ENCODE measurements around the gene SLC45A2.
A peak's percentile ranks its signal among the peaks of the same experiment; 100 is the strongest.
"Not testable (repeated sequence)": the region's sequence is repeated elsewhere in the genome, so short reads cannot be mapped to it uniquely, and the experiment has no call there.

Gene SLC45A2

GRCh38 chr5:33929925-33930690 lies 54.4 kb downstream of the SLC45A2 start:
- no peak for DNase-seq (ENCODE audit: low read depth)

DNA sequence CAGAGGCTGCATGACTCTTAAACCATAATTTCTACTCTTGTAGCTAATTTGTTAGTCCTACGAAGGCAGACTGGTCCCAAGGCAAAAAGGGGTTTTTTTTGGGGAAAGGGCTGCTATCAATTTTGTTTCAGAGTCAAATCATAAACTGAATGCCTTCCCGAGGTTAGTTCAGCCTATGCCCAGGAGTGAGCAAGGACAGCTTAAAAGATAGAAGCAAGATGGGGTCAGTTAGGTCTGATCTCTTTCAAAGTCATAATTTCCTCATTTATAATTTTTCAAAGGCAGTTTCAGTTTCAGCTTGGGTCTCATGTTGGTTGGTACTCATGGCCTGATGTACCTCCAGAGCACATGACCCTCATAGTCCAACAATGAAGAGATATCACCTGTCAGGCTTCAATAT lies 56.2 kb downstream of the SLC45A2 start:
- no peak for DNase-seq (ENCODE audit: low read depth)

DNA sequence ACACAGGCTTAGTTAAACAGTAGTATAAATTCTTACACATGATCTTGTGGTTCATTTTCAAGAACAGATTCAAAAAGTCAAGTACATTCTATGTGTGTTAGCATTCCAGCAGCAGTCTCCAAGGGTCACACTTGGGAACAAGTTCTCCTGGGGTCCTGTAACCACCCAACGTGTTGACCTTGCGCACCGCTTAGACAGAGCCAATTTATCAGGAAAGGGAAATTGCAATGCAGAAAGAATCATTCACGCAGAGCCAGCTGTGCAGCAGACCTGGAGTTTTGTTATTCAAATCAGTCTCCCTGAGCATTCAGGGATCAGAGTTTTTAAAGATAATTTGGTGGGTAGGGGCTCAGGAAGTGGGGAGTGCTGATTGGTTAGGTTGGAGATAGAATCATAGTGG lies 56.8 kb downstream of the SLC45A2 start:
- no peak for DNase-seq (ENCODE audit: low read depth)

DNA sequence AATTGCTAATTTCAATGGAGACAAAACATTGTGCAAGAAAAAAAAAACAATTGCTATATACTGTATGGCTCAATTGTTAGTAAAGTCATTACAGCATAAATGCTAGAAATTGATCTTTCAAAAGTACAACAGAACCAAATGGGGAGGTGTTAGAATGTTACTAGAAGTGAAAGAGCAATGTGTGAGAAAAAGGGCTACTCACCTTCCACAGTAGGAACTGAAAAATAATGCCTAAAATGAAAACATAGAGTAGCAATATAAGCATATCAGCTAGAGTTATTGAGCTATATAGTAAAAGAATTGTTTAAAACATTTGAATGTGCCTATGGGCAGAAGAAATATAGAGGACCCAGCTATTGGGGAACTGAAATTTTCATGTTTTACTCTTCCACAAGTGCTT lies 59.2 kb downstream of the SLC45A2 start:
- DNase-seq (ENCODE audit: low read depth), result no peak

GRCh38 chr5:33921002-33921401 lies 63.5 kb downstream of the SLC45A2 start:
- DNase-seq (ENCODE audit: low read depth), result no peak

GRCh38 chr5:33914844-33915243 lies 69.6 kb downstream of the SLC45A2 start:
- not testable (repeated sequence) for DNase-seq (ENCODE audit: low read depth)

DNA sequence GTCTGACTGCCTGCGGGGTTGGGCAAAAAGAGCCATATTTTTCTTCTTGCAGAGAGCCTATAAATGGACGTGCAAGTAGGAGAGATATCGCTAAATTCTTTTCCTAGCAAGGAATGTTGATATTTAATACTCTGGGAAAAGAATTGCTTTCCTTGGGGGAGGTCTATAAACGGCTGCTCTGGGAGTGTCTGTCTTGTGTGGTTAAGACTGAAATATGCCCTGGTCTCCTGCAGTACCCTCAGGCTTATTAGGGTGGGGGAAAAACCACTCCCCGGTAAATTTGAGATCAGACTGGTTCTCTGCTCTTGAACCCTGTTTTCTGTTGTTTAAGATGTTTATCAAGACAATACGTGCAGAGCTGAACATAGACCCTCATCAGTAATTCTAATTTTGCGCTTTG lies 78.2 kb downstream of the SLC45A2 start:
- not testable (repeated sequence) for DNase-seq (ENCODE audit: low read depth)

DNA sequence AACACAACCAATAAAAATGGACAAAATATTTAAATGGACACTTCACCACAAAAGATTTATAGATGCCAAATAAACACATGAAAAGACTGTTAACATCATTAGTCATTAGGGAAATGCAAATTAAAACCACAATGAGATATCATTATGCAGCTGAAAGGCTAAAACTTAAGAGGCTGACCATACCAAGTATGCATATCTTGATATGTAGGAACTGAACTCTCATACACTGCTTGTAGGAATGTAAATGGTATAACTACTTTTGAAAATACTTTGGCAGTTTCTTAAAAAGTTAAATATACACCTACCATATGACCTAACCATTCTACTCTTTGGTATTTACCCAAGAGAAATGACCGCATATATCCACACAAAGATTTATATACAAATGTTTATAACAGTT lies 79.1 kb downstream of the SLC45A2 start:
- DNase-seq (ENCODE audit: low read depth), result no peak

DNA sequence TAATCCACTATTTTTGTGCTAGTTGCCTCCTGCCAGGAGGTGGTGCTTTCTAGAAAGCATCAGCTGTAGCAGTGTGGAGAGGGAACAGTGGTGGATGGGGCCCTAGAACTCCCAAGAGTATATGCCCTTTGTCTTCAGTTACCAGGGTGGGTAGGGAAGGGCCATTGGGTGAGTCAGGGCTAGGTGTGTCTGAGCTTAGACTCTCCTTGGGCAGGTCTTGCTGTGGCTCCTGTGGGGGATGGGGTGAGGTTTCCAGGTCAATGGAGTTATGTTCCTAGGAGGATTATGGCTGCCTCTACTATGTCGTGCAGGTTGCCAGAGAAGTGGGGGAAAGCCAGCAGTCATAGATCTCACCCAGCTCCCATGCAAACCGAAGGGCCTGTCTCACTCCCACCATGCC lies 81.4 kb downstream of the SLC45A2 start:
- DNase-seq (ENCODE audit: low read depth), result no peak

DNA sequence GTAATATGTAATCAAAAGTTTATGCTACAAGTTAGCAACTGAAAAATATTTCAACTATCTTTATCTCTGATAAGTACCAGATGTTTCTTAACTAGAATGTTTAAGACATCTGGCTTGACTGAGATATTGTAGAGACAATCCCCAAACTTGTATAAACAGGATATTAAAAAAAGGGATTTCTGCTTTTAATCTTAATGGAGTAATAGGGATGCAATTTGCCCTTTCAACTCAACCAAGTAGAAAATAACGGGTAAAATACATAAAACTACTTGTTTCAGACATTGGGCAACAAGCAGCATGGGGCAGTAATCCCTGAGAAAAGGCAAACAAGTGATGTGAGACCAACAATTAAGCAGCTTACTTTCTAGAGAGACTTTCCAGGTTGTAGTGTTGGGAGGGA lies 83.3 kb downstream of the SLC45A2 start:
- DNase-seq (ENCODE audit: low read depth), result peak; percentile 19

All from HS-5 (cell line).